Measurements from ENCODE around the gene SH3RF3.

Gene SH3RF3

DNA sequence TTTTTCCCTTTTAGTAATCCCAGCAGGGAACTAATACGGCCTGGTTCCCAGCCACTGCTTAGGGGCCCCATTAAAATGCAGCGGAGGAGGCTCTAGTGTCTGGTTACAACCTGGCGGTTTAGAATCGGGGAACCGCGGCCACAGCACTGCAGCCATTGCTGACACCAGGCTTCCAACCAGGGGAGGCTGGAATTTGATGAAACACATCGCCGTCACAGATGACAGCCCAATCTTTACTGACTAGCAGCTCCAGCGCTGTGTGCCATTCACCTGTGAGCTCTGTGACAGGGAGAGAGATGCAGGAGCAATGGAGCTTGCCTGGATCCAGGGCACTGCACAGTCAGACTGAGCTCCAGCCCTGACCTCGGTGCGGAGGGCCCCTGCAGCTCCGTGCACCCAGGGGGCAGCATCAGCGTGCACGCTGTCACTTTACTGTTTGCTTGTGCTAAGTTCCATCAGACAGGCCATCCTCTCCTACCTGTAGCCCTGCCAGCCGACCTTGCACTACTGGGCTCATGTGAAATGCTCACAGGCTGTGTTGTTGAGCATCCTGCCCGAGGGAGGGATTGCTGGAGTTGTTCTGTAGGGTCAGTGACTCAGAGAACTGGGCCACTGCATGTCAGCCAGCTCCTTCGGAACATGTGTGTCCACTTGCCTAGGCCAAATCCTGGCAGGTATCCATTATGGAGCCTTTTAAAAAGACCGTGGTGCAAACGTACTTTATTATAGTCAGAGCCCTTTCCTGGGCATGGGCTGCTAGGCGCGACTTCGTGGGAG is 281.2 kb downstream of the SH3RF3 start:
- peak overlapping the region; percentile 61 for H3K4me3 Mint-ChIP-seq
- H3K27ac Mint-ChIP-seq = peak overlapping the region; percentile 90
- H3K9me3 Mint-ChIP-seq = no peaks in the 10 kb centered on the region
- H3K36me3 Mint-ChIP-seq (ENCODE audit: low read depth) = no peaks in the 10 kb centered on the region
- DNase-seq = peak; percentile 76
- peaks cover 67% of the 10 kb centered on the region for H3K4me1 Mint-ChIP-seq
- TF ChIP-seq, protein P1, sequence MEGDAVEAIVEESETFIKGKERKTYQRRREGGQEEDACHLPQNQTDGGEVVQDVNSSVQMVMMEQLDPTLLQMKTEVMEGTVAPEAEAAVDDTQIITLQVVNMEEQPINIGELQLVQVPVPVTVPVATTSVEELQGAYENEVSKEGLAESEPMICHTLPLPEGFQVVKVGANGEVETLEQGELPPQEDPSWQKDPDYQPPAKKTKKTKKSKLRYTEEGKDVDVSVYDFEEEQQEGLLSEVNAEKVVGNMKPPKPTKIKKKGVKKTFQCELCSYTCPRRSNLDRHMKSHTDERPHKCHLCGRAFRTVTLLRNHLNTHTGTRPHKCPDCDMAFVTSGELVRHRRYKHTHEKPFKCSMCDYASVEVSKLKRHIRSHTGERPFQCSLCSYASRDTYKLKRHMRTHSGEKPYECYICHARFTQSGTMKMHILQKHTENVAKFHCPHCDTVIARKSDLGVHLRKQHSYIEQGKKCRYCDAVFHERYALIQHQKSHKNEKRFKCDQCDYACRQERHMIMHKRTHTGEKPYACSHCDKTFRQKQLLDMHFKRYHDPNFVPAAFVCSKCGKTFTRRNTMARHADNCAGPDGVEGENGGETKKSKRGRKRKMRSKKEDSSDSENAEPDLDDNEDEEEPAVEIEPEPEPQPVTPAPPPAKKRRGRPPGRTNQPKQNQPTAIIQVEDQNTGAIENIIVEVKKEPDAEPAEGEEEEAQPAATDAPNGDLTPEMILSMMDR (IDR thresholded peaks at IDR 0.05) = no peak
- H3K27me3 Mint-ChIP-seq (ENCODE audit: low read depth, poor library complexity) = no peaks in the 10 kb centered on the region

DNA sequence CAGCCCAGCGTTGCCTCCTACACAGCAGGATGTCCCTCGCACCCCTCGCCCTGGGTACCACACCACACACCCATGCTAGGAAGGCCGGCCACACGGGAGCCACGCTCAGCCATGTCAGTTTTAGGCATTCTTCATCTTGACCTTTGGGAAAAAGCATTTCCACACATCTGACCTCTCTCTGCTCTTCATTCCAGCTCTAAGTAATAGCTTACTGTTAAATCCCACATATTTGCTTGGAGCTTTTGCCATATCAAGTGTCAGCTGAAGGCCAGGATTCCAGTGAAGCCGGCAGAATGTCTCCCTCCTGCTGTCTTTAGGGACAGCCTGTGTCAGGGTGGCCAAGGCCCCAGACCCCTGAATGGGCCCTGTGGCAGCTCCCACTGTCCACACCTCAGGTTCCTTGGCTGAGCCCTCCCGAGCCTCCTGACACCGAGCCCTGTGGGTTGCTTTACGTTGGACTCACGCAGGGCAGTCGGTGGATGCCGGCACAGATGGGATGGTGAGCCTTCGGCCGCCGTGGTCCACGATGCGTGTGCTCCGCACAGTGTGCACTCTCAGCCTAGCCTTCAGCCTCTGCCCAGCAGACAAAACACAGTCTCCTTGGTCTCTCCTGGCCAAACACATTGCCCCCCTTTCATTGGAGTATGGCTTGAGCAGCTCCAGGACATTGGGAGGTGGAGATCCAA is 282.8 kb downstream of the SH3RF3 start:
- TF ChIP-seq, protein P1 (IDR thresholded peaks at IDR 0.05) = no peak
- no peaks in the 10 kb centered on the region for H3K9me3 Mint-ChIP-seq
- no peak for DNase-seq
- peaks cover 78% of the 10 kb centered on the region for H3K4me1 Mint-ChIP-seq
- no peaks in the 10 kb centered on the region for H3K36me3 Mint-ChIP-seq (ENCODE audit: low read depth)
- H3K27ac Mint-ChIP-seq = peak overlapping the region; percentile 8
- no peak overlapping the region for H3K4me3 Mint-ChIP-seq
- H3K27me3 Mint-ChIP-seq (ENCODE audit: low read depth, poor library complexity) = no peaks in the 10 kb centered on the region

DNA sequence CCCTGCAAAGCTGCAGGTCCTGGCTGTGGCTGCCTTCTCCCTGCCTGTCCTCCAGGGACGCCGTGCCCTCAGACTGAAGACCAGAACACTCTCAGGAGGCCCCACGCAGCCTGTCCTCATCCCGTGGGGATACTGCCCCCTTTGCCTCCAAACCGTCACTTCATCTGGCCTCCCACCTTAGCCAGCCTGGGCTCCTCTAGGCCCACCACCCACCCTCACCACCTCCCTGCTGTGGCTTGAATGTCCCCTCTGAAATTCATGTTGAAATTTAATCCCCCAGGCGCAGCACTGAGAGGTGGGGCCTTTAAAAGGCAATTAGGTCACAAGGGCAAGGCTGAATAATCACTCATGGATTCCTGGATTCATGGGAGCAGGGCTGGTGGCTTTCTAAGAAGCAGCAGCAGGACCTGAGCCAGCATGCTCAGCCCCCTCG is 286.6 kb downstream of the SH3RF3 start:
- Mint-ChIP-seq H3K4me3 (peak overlapping the region; percentile 2), H3K27me3 (ENCODE audit: low read depth, poor library complexity) (no peaks in the 10 kb centered on the region), H3K9me3 (no peaks in the 10 kb centered on the region), H3K4me1 (peaks cover 62% of the 10 kb centered on the region), H3K27ac (peak overlapping the region; percentile 8), H3K36me3 (ENCODE audit: low read depth) (peaks cover 5% of the 10 kb centered on the region)
- TF ChIP-seq, protein P1 (IDR thresholded peaks at IDR 0.05) = peak; percentile 15
- DNase-seq = peak; percentile 48

DNA sequence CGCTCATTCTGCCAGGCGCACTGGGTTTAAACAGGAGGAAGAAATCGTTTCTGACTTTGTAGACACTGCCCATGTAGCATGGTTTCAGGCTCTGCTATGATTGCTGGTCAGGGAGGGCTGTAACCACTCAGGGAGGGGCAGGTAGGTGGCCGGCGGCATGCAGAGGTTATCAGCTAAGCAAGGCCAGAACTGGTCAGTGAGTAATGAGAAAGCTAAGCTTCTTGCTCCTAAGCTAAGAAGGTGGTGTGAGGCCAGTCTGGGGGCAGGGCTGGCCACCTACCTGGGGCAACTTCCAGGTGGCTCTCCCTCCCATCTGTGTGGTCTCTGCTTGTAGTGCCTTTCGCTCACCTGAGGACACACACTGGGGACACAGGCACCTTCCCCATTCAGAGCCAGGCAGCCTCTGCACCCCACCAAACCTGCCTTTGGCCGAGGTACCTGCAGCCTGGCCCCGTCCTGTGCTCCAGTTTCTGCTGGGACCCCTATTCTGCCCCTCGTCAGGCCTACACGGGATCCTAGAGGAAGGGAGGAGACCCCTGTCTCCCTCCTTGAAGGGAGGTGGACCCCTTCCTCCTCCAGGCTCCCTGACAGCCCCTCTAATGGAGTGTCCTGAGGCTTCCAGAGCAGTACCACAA is 288.8 kb downstream of the SH3RF3 start:
- Mint-ChIP-seq H3K4me3 (no peak overlapping the region), H3K9me3 (no peaks in the 10 kb centered on the region), H3K27ac (peak overlapping the region; percentile 39), H3K4me1 (peaks cover 58% of the 10 kb centered on the region), H3K27me3 (ENCODE audit: low read depth, poor library complexity) (no peaks in the 10 kb centered on the region), H3K36me3 (ENCODE audit: low read depth) (peaks cover 5% of the 10 kb centered on the region)
- TF ChIP-seq, protein P1 (IDR thresholded peaks at IDR 0.05) = no peak
- no peak for DNase-seq

DNA sequence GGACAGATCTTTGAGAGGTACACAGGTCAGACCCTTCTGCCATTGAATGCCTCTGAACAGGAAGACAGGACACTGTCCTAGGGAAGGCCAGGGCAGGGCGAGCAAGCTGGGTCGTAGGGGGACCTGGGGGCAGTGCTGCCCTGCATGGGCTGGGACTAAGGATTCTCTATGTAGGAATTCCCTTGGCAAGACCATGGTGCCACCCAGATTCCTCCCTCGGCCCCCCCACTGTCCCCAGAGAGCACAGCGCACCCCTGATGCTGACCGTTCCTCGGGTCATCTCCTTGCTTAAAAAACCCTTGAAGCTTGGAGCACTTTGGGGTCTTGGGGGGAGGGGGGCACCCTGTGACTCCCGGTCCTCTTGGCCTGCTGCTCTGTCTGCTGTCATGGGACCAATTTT is 289.7 kb downstream of the SH3RF3 start:
- Mint-ChIP-seq H3K9me3 (no peaks in the 10 kb centered on the region), H3K36me3 (ENCODE audit: low read depth) (peaks cover 9% of the 10 kb centered on the region), H3K4me3 (no peak overlapping the region), H3K4me1 (peaks cover 67% of the 10 kb centered on the region), H3K27ac (no peak overlapping the region), H3K27me3 (ENCODE audit: low read depth, poor library complexity) (no peaks in the 10 kb centered on the region)
- TF ChIP-seq, protein P1 (IDR thresholded peaks at IDR 0.05) = no peak
- no peak for DNase-seq
